GM21619 (cell line): ENCODE results near the gene FRMPD2.
"Not testable (repeated sequence)": the region's sequence is repeated elsewhere in the genome, so short reads cannot be mapped to it uniquely, and the experiment has no call there.

Experiments used
- ATAC-seq: cut with Tn5 transposase; IDR thresholded peaks from one replicate; pipeline ENCODE4 v1.9.1; 2021; ENCODE audit not compliant: unreplicated experiment

FRMPD2 gene

DNA sequence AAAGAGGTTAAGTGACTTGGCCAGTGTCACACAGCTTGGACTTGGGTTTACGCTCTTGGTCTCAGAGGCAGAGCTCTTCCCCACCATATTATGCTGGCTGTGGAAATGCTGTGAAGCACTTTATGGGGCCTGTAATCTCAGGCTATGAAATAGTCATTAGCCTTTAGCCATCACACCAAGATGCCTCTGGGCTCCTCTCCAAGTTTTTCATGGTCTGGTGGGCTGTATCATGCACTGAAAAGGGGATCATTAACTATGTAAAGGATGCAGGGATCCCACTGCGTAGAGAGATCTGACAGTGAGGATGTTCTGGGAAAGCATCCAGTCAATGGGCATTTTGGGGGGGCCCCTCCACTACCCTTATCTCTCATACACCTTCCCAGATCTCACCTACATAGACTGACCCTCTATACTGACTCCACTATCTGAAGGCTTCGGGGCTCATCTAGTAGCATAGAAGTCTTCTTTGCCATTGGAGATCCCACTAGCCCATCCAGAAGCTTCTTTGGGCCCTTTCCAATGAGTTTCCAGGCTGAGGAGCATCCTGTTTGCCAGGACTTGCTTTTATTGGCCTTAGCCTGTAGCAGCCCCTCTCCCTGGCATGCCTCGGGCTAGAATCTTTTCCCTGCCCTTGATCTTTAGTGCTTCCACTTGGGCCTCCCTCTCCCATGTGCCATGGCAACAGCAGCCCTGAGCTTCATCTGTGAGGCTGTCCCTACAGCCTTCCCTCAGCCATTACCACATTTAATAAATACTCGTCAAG is 19.6 kb downstream of the FRMPD2 start:
- no peak for ATAC-seq

GRCh38 chr10:48253970-48254657 is 20.4 kb downstream of the FRMPD2 start:
- no peak for ATAC-seq

GRCh38 chr10:48252354-48252650 is 22.2 kb downstream of the FRMPD2 start:
- ATAC-seq: no peak

GRCh38 chr10:48251525-48252353 is 22.8 kb downstream of the FRMPD2 start:
- ATAC-seq: no peak

GRCh38 chr10:48251152-48251524 is 23.4 kb downstream of the FRMPD2 start:
- ATAC-seq: no peak

- no peak for ATAC-seq
Observed at GRCh38 chr10:48249763-48250351, 24.6 kb downstream of the FRMPD2 start.

- ATAC-seq: no peak
Observed at GRCh38 chr10:48249004-48249762, 25.3 kb downstream of the FRMPD2 start.

DNA sequence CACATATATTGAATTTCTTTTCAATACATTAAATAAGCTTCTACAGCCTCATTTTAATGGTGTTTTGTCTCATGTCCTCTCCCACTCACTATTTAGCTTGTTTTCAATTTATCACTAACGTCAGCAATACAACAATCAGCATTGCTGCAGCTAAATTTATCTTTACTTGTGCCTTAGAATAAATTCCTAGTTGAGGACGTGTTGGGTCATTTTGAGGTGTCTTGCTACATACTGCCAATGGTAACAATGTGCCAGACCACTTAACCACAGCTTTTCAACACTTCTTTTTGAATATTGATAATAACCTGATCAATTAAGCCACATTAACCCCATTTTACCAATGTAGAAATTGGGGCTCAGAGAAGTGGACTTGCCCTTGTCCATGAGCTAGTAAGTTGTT is 26.0 kb downstream of the FRMPD2 start:
- no peak for ATAC-seq

- ATAC-seq: no peak
Observed at GRCh38 chr10:48247680-48248079, 26.8 kb downstream of the FRMPD2 start.

DNA sequence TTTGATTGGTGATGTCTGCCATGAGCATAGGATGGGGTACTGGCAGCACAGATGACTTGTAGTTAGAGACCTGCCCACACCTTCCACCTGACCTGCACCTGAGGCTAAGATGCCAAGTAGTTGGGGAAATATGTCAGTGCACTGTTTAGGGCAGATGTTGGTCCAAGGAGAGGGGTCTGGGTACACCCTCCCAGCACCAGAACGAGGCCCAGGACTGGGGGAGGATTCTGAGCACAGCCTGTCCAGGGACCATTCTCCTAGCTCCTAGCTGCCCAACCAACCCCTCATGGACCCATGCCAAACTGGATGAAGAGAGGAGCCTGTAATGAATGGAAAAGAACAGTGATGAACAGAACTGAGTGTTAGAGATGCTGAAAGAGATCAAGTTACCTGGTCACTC is 28.0 kb downstream of the FRMPD2 start:
- ATAC-seq: no peak

DNA sequence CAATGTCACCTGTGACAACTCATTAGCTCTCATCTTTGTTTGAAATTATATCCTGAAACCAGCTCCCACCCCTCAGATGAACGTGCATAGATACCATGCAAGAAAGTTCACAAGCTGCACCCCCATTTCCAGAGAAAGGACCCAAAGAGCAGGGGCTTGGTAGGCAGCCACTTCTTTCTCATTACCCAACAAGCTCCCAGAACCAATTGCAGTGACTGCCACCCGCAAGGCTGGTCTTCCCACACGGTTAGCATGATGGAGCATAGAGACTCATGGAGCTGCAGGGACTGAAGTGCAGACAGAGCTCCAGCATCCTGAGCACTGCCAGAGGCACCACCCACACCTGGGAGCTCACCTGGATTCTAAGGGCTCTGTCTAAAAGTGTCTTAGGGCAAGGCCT is 28.5 kb downstream of the FRMPD2 start:
- ATAC-seq: no peak

- not testable (repeated sequence) for ATAC-seq
Observed at GRCh38 chr10:48243921-48244320, 30.6 kb downstream of the FRMPD2 start.

DNA sequence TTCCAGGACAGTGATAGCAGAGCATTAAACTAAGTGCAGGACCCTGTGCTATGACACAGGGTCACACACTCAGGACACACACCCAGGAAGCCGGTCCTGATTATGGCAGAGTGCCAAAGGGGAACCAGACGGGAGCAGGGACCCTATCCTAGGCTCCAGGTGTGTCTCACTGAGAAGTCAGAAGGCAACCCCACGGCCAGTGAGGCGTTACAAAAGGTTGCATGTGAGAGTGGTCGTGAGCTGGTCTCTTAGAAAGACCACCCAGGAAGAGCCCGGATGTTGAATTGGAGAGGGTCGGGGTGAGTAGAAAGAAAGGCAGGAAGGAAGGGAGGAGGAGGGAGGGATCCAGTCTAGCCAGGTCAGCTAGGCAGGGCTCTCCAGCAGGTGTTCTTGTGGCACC is 31.0 kb downstream of the FRMPD2 start:
- ATAC-seq: no peak

DNA sequence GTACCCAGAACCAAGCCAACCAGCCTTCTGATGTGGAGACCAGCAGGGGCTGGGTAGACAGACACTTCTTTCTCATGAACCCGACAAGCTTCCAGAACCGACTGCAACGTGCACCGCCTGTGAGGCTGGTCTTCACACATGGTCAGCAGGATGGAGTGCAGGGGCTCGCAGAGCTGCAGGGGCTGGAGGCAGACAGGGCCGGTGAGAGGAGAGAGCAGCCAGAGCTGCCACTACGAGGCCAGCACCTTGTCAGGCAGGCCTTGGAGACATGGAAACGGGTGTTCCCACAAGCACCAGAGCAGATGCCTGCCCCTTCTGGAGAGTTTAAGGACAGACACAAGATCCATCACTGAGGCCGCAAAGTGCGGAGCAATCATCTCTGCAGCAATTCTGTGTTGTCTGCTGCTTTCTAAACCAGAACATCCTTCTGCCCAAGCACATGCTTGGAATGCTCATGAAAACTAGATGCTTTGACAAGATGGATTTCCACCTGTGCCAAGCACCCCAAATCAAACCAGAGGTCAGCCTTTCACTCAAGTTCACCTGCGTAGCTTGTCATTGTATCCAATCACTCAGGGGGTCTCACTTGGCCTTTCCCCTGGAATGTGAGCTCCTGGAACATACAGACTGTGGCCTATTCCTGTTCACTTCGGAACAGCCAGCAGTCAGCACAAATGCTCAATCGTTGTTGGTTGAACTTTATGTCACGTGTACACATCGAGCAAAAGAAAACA is 32.2 kb downstream of the FRMPD2 start:
- no peak for ATAC-seq

GRCh38 chr10:48241332-48241731 is 33.2 kb downstream of the FRMPD2 start:
- no peak for ATAC-seq

DNA sequence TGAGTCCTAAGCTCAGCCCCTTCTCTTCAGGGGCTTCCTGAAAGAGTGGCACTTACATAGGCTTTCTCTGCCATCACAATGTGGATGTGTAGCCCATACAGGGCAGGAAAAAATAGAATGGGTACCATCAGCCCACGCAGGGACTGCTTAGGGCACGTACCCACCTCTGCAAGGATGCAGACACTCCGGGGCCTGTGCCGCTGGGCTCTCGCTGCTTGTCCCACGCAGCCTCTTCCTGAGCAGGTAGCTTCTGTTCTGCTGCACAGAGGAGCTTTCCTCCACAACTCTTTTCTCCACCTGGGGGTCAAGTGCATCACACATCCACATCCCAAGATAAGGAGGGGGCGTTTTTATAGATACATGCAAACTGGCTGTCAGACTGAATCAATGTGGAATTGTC is 34.3 kb downstream of the FRMPD2 start:
- no peak for ATAC-seq

DNA sequence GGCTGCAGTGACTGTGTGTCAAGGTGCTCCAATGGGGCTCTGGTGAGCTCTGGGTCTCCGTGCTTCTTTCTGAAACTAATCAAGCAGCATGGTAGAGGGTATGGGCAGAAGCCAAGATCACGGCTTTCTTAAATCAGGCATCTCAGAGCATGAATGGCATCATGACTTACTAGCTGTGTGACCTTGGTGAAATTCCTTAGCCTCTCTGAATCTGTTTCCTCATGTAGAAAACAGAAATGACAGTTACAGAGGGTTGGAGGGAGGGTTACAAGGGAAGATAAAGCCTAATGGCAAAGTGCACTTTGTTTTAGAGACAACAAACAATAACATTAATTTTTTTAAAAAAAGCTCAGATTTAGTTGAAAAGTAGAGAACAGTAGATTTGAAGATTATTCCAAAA is 34.9 kb downstream of the FRMPD2 start:
- no peak for ATAC-seq

GRCh38 chr10:48238826-48239520 is 35.5 kb downstream of the FRMPD2 start:
- ATAC-seq: no peak
